ENCODE measurements around the gene DDIAS. TPM values are rescaled to one million over a fixed set of nuclear protein-coding genes. Genes with fewer than 3 reads are reported as not detected.

Gene DDIAS
- total and polyA plus RNA-seq, 9 of the 15 experiments (the other 6 are each of a cell fraction or from before 2014, with no cell fraction given) = 9.4 to 27.2 (median 23.3) TPM

- DNase-seq (ENCODE audit: extremely low read depth in 1 of 4, low spot score in 3 of 4) (no peak), ATAC-seq (no peak), FAIRE-seq (no peak)
- 56% methylated on average over 2 of the region's 2 CpGs for WGBS (ENCODE audit: insufficient coverage, low coverage, missing lambda C conversion rate)
- Histone ChIP-seq H3K9me3 (replicated peaks; ENCODE audit: control insufficient read depth, insufficient read depth, low read depth, low read length) (0 out of 2 replicates have a peak, but pooled peaks cover 2% of the 10 kb centered on the region), H4K20me1 (replicated peaks; ENCODE audit: control insufficient read depth, insufficient read depth, low read length) (no peaks in the 10 kb centered on the region), H2AFZ (ENCODE audit: low read depth, low read length) (no peak overlapping the region), H3K9me1 (ENCODE audit: control insufficient read depth, insufficient read depth, low read length) (no peaks in the 10 kb centered on the region), H3K36me3 (ENCODE audit: control insufficient read depth, insufficient read depth, low read length) (peaks cover 7% of the 10 kb centered on the region; the same call in 2 of the 3 replicates), H3K27ac (ENCODE audit: extremely low read depth, low read depth, low read length) (no peak overlapping the region), H3K9ac (ENCODE audit: insufficient read depth in 1 of 2, low read depth in 2 of 2, low read length in 2 of 2) (no peak overlapping the region), H3K79me2 (ENCODE audit: control insufficient read depth, insufficient read depth, low read length) (peaks cover 83% of the 10 kb centered on the region), H3K27me3 (ENCODE audit: control insufficient read depth in 2 of 2, insufficient read depth in 2 of 2, low read length in 2 of 2) (no peaks in the 10 kb centered on the region), H3K4me3 (no peak overlapping the region), H3K4me1 (replicated peaks in 1 of 2; ENCODE audit: control insufficient read depth in 2 of 2, insufficient read depth in 2 of 2, low read length in 2 of 2) (peaks cover 0 to 17% of the 10 kb centered on the region in 2 experiments; a peak in 3 of 5 replicates), H3K4me2 (ENCODE audit: insufficient read depth, low read length) (no peak overlapping the region)
- CTCF ChIA-PET (ENCODE audit: low intra/inter-chr PET ratio) = interaction anchor here (2.2 to 2.3 kb wide), 2 partner anchors 343 to 910 kb away, joined by 7 to 14 read pairs; no protein-coding TSS in a partner anchor
- intact Hi-C loops (cut with micrococcal nuclease) = loop anchor here (1.0 to 10.0 kb wide), 6 partner anchors 85 to 908 kb away; partner anchors contain the start of genes ANKRD42 and RAB30
- POLR2A ChIA-PET = no interaction called here
- BruUV-seq (replicated peaks) = no TSS peak
- in situ Hi-C loops (cut with MboI) = loop anchor here (25.0 kb wide), 1 partner anchor 330 kb away; no protein-coding TSS in a partner anchor
- no peak for TF ChIP-seq STAT5A (IDR thresholded peaks at IDR 0.05; ENCODE audit: borderline replicate concordance, low read length)
- no peak for TF ChIP-seq NFYB (IDR thresholded peaks at IDR 0.05; ENCODE audit: extremely low read depth, insufficient read length)
- TF ChIP-seq ZNF655 (CRISPR knock-in tag; IDR thresholded peaks at IDR 0.05) = no peak
- TF ChIP-seq MAFG (tag; conservative IDR thresholded peaks at IDR 0.05) = no peak
- no peak for TF ChIP-seq CBX8 (IDR thresholded peaks at IDR 0.05; ENCODE audit: borderline replicate concordance, extremely low read depth, low read depth, low read length, poor library complexity, severe bottlenecking)
- no peak for TF ChIP-seq ZBED1 (IDR thresholded peaks at IDR 0.05)
- TF ChIP-seq SRSF3 (IDR thresholded peaks at IDR 0.05; ENCODE audit: insufficient read depth, low read length) = no peak
- no peak for TF ChIP-seq CREM (IDR thresholded peaks at IDR 0.05; ENCODE audit: low read depth)
- TF ChIP-seq BRF2 (IDR thresholded peaks at IDR 0.05; ENCODE audit: borderline replicate concordance, insufficient read depth, insufficient read length) = no peak
- no peak for TF ChIP-seq ARNT (IDR thresholded peaks at IDR 0.05)
- no peak for TF ChIP-seq U2AF2 (optimal IDR thresholded peaks at IDR 0.05; ENCODE audit: low read depth, low read length)
- no peak for TF ChIP-seq ZNF217 (CRISPR knock-in tag; IDR thresholded peaks at IDR 0.05)
- no peak for TF ChIP-seq THRA (IDR thresholded peaks at IDR 0.05)
- TF ChIP-seq FOXP1 (CRISPR knock-in tag; IDR thresholded peaks at IDR 0.05) = no peak
- TF ChIP-seq CGGBP1 (CRISPR knock-in tag; IDR thresholded peaks at IDR 0.05) = no peak
- TF ChIP-seq NELFE (IDR thresholded peaks at IDR 0.05; ENCODE audit: insufficient read depth, insufficient read length) = no peak
- no peak for TF ChIP-seq GATAD2B (IDR thresholded peaks at IDR 0.05; ENCODE audit: borderline replicate concordance)
- no peak for TF ChIP-seq ZNF764 (CRISPR knock-in tag; IDR thresholded peaks at IDR 0.05; ENCODE audit: low read depth)
- no peak for TF ChIP-seq ZNF175 (CRISPR knock-in tag; IDR thresholded peaks at IDR 0.05; ENCODE audit: low read depth)
- TF ChIP-seq HMG20A (CRISPR knock-in tag; conservative IDR thresholded peaks at IDR 0.05) = no peak
Observed at GRCh38 chr11:82906931-82907330, 5.4 kb downstream of the DDIAS start.
